Ectodermal cell (in vitro differentiated cells): ENCODE measurements around the gene PDE6D.

ENCODE experiments used
- H3K27ac ChIP-seq: 2 replicates; pipeline ENCODE4 v1.7.0; 2013; ENCODE audit warnings: mild to moderate bottlenecking, low read depth, low read length; ENCODE audit not compliant: insufficient read depth, poor library complexity, severe bottlenecking
- H3K27me3 ChIP-seq: 2 replicates; pipeline ENCODE4 v1.7.0; 2013; ENCODE audit warnings: mild to moderate bottlenecking, low read length; ENCODE audit not compliant: insufficient read depth, control insufficient read depth, poor library complexity, severe bottlenecking
- H3K36me3 ChIP-seq: one replicate; pipeline ENCODE4 v1.7.0; 2013; ENCODE audit warnings: low read length; ENCODE audit not compliant: control insufficient read depth, insufficient read depth
- H3K4me1 ChIP-seq: one replicate; pipeline ENCODE4 v1.7.0; 2013; ENCODE audit warnings: low read length; ENCODE audit not compliant: control insufficient read depth, insufficient read depth
- H3K4me3 ChIP-seq: 2 replicates; pipeline ENCODE4 v1.7.0; 2013; ENCODE audit warnings: low read depth, low read length, control low read depth; ENCODE audit not compliant: insufficient read depth
- H3K9me3 ChIP-seq: 2 replicates; pipeline ENCODE4 v1.7.0; 2013; ENCODE audit warnings: mild to moderate bottlenecking, low read length, moderate library complexity; ENCODE audit not compliant: control insufficient read depth
- WGBS, 2 experiments: methylation state at CpG; one replicate each; pipeline ENCODE4 v1.1.7; 2013; ENCODE audit warnings: missing lambda C conversion rate in 2 of 2; 5-methylcytosine and 5-hydroxymethylcytosine counted together

The PDE6D gene

DNA sequence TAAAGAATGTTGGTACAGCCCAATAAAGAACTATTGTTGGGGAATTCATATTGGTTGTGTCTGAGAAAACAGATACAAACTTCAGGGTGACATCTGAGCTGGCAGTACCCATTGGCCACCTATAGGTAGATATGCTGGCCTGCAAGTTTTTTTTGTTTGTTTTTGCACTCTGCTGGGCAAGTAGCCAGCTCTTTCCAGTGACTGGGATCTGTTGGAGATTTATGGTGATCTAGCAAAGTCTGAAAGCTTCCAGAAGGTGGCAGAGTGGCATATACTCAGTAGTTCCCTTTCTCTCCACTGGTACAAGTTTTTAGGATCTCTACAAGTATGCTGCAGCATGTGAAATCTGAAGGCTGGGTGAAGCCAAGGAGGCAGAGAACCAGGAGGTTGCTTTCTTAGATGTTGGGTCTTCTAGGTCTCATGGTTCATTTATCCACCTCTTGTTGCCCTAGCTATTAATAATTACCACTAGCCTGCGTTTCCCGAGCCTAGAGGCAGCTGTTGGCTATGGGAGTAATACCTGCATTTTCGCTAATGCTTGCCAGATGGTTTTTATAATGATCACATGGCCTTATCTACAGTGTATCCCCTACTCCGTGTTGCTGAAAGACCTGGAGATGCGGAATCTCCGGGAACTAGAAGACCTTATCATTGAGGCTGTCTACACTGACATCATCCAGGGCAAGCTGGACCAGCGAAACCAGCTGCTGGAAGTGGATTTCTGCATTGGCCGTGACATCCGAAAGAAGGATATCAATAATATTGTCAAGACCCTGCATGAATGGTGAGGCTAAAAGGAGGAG lies 14.6 kb upstream of the PDE6D start:
- H3K27ac ChIP-seq: no peak overlapping the region
- H3K9me3 ChIP-seq: no peaks in the 10 kb centered on the region
- H3K4me1 ChIP-seq: no peaks in the 10 kb centered on the region
- WGBS, 2 experiments: 95 to 96% methylated on average over 9 of the region's 9 CpGs
- H3K36me3 ChIP-seq: no peaks in the 10 kb centered on the region
- H3K4me3 ChIP-seq: no peak overlapping the region
- no peaks in the 10 kb centered on the region for H3K27me3 ChIP-seq

DNA sequence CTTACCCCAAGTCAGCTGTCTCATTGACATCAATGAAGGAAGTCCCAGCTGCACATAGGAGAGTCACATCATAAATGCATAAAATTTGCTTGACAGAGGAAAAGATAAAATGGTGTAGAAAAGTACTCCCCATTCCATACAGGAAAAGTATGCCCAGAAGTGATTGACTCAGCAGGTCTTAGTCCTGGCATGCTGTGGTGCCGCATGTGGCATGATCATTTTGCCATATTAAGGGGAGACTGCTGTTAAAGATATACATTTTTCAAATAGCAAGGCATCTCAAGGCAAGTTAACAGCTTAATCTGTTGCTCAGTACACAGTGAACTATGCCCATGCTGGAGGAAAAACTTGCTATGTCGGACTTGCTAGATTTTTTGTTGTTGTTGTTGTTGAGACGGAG lies 13.3 kb upstream of the PDE6D start:
- no peak overlapping the region for H3K27ac ChIP-seq
- 93 to 94% methylated on average over 3 of the region's 3 CpGs for WGBS, 2 experiments
- H3K4me1 ChIP-seq: no peaks in the 10 kb centered on the region
- H3K36me3 ChIP-seq: peaks cover 3% of the 10 kb centered on the region
- no peak overlapping the region for H3K4me3 ChIP-seq
- no peaks in the 10 kb centered on the region for H3K27me3 ChIP-seq
- no peaks in the 10 kb centered on the region for H3K9me3 ChIP-seq

DNA sequence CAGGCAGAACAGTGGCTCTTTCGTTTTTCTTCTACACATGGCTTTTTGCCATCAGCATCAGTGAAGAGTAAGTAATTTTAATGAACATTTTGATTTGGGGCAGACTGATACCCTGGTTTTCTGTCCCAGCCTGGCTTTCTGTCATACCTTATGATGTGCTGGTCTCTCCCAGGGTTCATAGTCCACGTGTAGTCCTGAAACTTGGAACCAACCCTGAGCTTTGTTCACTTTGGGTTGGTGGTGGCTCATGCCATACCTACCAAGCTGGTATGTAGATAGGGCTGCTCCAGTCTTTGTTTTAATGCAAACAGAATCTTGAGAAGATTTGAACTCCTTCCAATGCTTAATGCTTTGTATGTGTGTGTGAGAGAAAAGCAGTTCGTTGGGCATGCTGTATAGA lies 10.0 kb upstream of the PDE6D start:
- 93 to 96% methylated on average over 3 of the region's 3 CpGs for WGBS, 2 experiments

DNA sequence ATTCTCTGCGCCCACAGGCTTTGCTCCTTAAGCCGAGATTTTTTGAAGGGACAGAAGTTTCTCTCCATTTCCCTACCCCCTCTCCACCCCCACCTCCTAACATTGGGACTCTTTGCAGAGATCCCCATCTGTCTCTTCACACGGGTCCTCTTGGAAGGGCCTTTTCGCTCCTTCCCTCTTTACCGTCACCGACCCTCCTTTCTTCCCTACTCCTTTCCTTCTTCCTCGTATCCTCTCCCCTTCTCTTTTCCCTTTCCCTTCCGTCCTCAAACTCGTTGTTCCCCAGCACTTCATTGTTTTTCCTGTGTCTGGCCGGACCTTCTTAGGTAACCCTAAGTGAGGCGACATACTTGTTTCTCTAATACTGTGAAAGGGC lies 5.8 kb upstream of the PDE6D start:
- Histone ChIP-seq H3K4me3 (peak overlapping the region; percentile 62), H3K9me3 (no peaks in the 10 kb centered on the region), H3K27ac (no peak overlapping the region), H3K27me3 (no peaks in the 10 kb centered on the region), H3K4me1 (peaks cover 12% of the 10 kb centered on the region), H3K36me3 (peaks cover 3% of the 10 kb centered on the region)
- 14 to 17% methylated on average over 11 of the region's 11 CpGs for WGBS, 2 experiments

More for the DNA sequence above, 10.0 kb upstream of the PDE6D start:
- no peak overlapping the region for H3K4me3 ChIP-seq
- H3K4me1 ChIP-seq: peaks cover 8% of the 10 kb centered on the region
- H3K27me3 ChIP-seq: no peaks in the 10 kb centered on the region
- no peaks in the 10 kb centered on the region for H3K9me3 ChIP-seq
- H3K27ac ChIP-seq: no peak overlapping the region
- H3K36me3 ChIP-seq: peaks cover 3% of the 10 kb centered on the region

DNA sequence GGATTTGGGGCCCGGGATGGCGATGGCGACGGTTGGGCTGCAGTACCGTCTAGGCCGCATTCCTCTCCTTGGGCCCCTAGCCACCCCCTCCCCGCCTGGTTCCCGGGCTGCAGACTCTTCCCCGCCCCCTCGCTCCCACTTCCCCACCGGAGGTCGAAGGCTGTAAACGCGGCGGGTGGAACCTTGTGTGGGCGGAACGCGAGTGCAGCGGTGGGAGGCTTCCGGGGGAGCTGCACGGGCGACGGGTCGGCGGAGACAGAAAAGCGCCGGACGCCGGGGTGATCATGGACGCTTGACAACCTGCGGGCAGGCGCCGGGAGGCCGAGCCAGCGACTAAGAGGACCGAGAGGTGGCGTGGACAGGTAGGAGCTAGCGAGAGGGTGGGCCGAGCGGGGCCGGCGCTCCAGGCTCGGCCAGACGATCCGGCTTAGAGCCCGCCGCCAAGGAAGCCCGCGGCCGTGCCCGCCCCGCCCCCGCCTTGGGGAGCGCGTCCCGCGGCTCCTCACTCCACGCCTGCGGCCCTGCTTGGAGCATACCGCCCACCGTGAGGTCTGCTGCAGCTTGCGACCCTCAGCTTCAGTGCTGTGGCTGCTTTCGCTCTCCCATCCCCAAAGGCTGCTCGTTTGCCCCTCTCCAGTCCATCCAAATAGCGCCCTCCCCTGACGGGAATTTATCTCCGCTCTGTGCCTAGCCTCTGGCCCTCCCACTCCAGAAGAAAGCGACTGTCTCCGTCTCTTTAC lies 5.3 kb upstream of the PDE6D start, which contains the start of gene COPS7B:
COPS7B (plus strand) TSS at position 269 of the 740 bp plus-strand sequence. CDS start 2,126 bp downstream, outside the sequence.
- H3K36me3 ChIP-seq: peaks cover 3% of the 10 kb centered on the region
- 0% methylated on average over 69 of the region's 69 CpGs for WGBS, 2 experiments
- no peaks in the 10 kb centered on the region for H3K27me3 ChIP-seq
- peak within 1 kb of the TSS; percentile 62 for H3K4me3 ChIP-seq
- H3K27ac ChIP-seq: peak within 1 kb of the TSS; percentile 87
- H3K9me3 ChIP-seq: no peaks in the 10 kb centered on the region
- H3K4me1 ChIP-seq: peaks cover 12% of the 10 kb centered on the region

DNA sequence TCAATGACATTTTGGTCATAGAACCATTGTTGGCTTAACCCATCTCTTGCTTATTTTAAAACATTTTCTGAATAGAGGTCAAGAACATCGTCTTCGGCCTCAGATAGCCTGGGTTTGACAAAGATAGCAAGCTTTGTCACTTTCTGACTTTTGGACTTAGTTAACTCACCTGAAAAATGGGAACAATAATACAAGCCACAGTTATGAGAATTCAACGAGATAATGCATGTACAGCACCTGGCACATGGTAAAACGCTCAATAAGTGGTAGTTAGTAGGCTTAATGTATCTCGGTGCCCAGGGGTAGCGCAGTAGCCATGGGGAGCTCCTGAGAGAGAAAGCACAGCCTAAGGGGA lies 4.7 kb upstream of the PDE6D start:
- Histone ChIP-seq H3K27me3 (no peaks in the 10 kb centered on the region), H3K4me1 (peaks cover 12% of the 10 kb centered on the region), H3K9me3 (no peaks in the 10 kb centered on the region), H3K4me3 (peak overlapping the region; percentile 62), H3K27ac (peak overlapping the region; percentile 87), H3K36me3 (peaks cover 3% of the 10 kb centered on the region)
- WGBS, 2 experiments: 46 to 55% methylated on average over 6 of the region's 6 CpGs

DNA sequence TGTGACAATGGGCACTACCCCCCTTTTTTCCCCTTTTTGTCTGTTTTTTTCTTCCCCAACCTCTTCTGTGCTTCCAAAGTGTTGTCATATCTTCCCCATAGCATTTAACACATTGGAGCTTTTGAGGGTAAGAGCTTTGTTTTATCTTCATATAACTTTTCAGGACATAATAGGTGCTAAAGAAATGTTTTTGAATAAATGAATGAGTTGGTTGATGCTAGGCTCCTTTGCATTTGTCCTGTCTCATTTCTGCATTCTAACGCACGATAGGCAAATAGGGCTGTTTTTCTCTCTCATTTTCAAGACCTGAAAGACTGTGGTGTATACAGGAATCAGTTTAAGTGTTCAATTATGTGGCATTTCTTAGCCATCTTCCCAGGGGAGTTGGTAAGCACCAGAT lies 4.3 kb upstream of the PDE6D start:
- H3K4me3 ChIP-seq: peak overlapping the region; percentile 62

DNA sequence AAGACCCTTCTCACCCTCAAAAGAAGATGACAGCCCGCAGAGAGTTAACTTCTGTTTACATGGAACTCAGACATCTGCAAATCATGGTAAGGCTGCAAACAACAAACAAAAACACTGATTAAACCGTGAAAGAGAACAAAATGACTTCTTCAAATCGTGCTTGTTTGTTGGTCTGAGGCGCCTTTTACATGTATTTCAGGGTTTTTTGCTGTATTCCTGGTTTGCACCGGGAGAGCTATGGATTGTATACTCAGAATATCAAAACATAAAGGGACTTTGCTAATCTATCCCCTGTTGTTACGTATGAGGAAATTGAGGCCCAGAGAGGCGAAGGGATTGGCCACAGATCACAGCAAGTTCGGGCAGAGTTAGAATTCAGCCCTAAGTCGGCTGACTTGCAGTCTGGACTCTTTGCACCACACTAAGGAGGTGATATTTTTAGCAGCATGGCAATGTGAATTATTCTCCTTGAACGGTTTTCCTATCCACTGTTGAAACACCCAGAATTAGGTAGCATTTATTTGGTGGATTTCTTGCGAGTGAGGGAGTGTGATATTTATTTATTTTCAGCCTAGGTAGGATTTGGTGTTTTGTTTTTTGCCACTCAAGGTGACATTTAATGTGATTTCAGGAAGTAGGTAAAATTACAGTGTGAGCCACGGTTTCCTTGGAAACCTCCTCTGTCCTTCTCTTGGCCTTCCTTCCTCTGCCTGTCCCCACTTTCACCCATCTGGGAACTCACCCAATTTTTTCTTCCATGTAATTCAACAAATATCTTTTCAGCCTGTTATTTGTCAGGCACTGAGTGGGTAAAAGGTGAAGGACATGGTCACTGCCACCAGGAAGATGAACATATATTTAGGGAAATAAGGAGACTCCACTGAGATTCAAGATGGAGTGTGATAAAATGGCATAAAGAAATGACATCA lies 980 bp upstream of the PDE6D start:
- Histone ChIP-seq H3K4me1 (peaks cover 6% of the 10 kb centered on the region), H3K9me3 (no peaks in the 10 kb centered on the region), H3K27me3 (peaks cover 10% of the 10 kb centered on the region), H3K36me3 (no peaks in the 10 kb centered on the region), H3K4me3 (peak overlapping the region; percentile 84), H3K27ac (no peak overlapping the region)
- WGBS, 2 experiments: 25 to 27% methylated on average over 12 of the region's 12 CpGs

More for the DNA sequence above, 4.3 kb upstream of the PDE6D start:
- H3K36me3 ChIP-seq: peaks cover 3% of the 10 kb centered on the region
- no peak overlapping the region for H3K27ac ChIP-seq
- H3K27me3 ChIP-seq: no peaks in the 10 kb centered on the region
- H3K4me1 ChIP-seq: peaks cover 12% of the 10 kb centered on the region
- no peaks in the 10 kb centered on the region for H3K9me3 ChIP-seq
- WGBS, 2 experiments: 93 to 94% methylated on average over 2 of the region's 2 CpGs

DNA sequence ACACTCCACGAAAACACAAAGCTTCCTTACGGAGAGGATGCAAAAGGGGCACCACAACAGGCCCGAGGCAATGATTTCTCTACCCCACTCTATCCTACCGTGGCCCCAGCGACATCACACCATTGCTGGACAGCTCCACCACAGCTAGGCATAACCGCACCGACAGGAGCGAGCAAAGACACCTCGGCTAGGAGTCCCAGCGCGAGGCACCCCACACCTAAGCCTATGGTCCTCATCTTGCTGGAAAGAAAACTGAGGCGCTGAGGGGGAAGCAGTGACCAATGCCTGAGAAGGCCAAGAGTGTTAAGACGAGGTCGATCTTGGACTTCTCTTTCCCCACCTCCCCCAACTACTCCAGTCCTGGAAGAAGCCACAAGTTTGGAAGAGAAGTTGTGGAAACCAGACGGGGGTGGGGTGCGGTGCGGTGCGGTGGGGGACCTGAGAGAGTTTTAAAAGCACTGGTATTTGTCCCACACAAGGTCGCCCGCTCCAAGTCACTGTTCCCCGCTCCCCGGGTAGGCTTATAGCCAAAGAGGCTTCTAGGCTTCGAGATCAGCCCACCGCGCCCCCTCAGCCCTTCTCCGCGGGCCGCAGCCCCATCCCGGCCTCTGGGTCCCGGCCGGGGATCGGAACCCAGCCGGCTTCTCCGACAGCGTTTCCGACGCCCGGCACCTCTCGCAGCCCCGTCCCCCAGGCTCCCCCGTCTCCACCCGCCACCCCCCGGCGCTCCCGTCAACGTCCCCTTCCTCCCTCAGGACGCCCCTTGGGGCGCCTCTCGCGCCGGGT lies 766 bp downstream of the PDE6D start:
- peak overlapping the region; percentile 84 for H3K4me3 ChIP-seq
- no peaks in the 10 kb centered on the region for H3K9me3 ChIP-seq
- H3K27ac ChIP-seq: no peak overlapping the region
- 3 to 4% methylated on average over 48 to 51 of the region's 51 CpGs for WGBS, 2 experiments
- H3K36me3 ChIP-seq: no peaks in the 10 kb centered on the region
- peaks cover 2% of the 10 kb centered on the region for H3K4me1 ChIP-seq
- H3K27me3 ChIP-seq: peaks cover 10% of the 10 kb centered on the region
